Vagina (tissue), 2 donors: ENCODE data around the gene ETS2. TPM values are rescaled to one million over a fixed set of nuclear protein-coding genes. Genes with fewer than 3 reads are reported as not detected.
A peak's percentile ranks its signal among the peaks of the same experiment; 100 is the strongest.

Source experiments
- DNase-seq, 2 donors: peaks; one replicate each; pipeline ENCODE4 v3.0.0-alpha.2; 2017; ENCODE audit errors: extremely low spot score in 2 of 2
- H3K27ac ChIP-seq: fragments of 200-600 bp; sonication (generic); one replicate; pipeline ENCODE4 v1.5.1; 2019
- H3K27me3 ChIP-seq: fragments of 200-600 bp; sonication (generic); one replicate; pipeline ENCODE4 v1.5.1; 2019
- H3K36me3 ChIP-seq, 2 donors: fragments of 200-600 bp; sonication (generic); one replicate each; pipeline ENCODE4 v1.5.1; 2017 to 2019
- H3K4me1 ChIP-seq: fragments of 200-600 bp; sonication (generic); one replicate; pipeline ENCODE4 v1.5.1; 2019
- H3K4me3 ChIP-seq, 2 donors: fragments of 200-600 bp; sonication (generic); 1 replicate in 1 of 2; 2 replicates in 1 of 2; pipeline ENCODE4 v1.5.1; 2016 to 2019
- H3K9me3 ChIP-seq: fragments of 200-600 bp; sonication (generic); one replicate; pipeline ENCODE4 v1.5.1; 2019
- POLR2A ChIP-seq, 2 donors: fragments of 450-650 bp; IDR thresholded peaks; one replicate each; pipeline ENCODE4 v1.6.1; 2017; ENCODE audit warnings: antibody characterized with exemption in 2 of 2, mild to moderate bottlenecking in 2 of 2, moderate library complexity in 2 of 2
- POLR2AphosphoS5 ChIP-seq, 2 donors: sonication (generic); formaldehyde crosslinking; IDR thresholded peaks; one replicate each; pipeline ENCODE4 v1.9.0; 2017; ENCODE audit warnings: antibody characterized with exemption in 2 of 2, mild to moderate bottlenecking in 2 of 2, low read depth in 1 of 2; ENCODE audit not compliant: insufficient read depth in 1 of 2
- intact Hi-C: fragments of 100-400 bp; cut with DNase I; formaldehyde crosslinking; loops from one replicate; pipeline ENCODE4 v1.15.1; 2023
- total RNA-seq: library from RNA; depleted of rRNA; stranded (reverse); fragments of >200 nt; gene quantifications from one replicate; pipeline ENCODE4 v1.2.3, GENCODE V29; 2016
- TF ChIP-seq, protein P1 (sequence below), 3 experiments: fragments of 450-650 bp in 2 of 3; fragments of 200-600 bp in 1 of 3; sonication (generic) in 1 of 3; IDR thresholded peaks; one replicate each; pipeline ENCODE4 v1.5.1; 2017 to 2019; ENCODE audit warnings: antibody characterized with exemption in 3 of 3, mild to moderate bottlenecking in 2 of 3, moderate library complexity in 2 of 3

ETS2 gene
- total RNA-seq, 1 donor from 2014 or later: 134 TPM

DNA sequence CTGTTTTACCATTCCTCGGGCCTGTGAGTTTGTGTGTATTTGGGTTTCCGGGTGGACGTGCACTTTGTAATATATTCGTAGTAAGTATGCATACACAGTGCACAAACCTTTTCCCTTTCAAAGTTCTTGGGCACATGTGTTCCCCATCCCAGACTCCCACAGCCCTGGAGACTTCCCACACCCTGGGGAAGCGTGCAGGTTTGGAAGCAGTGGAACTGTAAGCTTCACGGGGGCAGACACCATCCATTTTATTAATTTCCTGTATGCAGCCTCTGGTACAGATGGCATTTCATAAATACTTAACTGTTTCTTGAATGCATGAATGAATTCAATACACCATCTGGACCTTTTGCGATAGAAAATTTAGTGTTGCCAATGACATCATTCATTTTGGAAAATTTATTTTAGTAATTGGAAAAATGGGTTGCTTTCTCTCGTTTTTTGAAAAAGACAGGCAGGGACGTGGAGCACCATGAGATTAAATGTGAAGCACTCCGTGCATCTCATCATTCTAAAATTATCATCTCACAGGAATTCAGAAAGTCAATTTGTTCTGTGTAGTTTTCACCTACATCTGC lies 10.8 kb downstream of the ETS2 start:
- Histone ChIP-seq H3K27ac (no peak overlapping the region), H3K4me3 (no peak overlapping the region), H3K4me1 (peaks cover 39% of the 10 kb centered on the region), H3K9me3 (no peaks in the 10 kb centered on the region), H3K27me3 (no peaks in the 10 kb centered on the region), H3K36me3 (peaks cover 3 to 93% of the 10 kb centered on the region in 2 donors)
- TF ChIP-seq, protein P1, sequence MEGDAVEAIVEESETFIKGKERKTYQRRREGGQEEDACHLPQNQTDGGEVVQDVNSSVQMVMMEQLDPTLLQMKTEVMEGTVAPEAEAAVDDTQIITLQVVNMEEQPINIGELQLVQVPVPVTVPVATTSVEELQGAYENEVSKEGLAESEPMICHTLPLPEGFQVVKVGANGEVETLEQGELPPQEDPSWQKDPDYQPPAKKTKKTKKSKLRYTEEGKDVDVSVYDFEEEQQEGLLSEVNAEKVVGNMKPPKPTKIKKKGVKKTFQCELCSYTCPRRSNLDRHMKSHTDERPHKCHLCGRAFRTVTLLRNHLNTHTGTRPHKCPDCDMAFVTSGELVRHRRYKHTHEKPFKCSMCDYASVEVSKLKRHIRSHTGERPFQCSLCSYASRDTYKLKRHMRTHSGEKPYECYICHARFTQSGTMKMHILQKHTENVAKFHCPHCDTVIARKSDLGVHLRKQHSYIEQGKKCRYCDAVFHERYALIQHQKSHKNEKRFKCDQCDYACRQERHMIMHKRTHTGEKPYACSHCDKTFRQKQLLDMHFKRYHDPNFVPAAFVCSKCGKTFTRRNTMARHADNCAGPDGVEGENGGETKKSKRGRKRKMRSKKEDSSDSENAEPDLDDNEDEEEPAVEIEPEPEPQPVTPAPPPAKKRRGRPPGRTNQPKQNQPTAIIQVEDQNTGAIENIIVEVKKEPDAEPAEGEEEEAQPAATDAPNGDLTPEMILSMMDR (IDR thresholded peaks at IDR 0.05): no peak
- no peak for TF ChIP-seq POLR2AphosphoS5 (IDR thresholded peaks at IDR 0.05; ENCODE audit: insufficient read depth in 1 of 2, low read depth in 1 of 2)
- TF ChIP-seq POLR2A (IDR thresholded peaks at IDR 0.05): no peak
- intact Hi-C loops: no loop called here
- no peak for DNase-seq

DNA sequence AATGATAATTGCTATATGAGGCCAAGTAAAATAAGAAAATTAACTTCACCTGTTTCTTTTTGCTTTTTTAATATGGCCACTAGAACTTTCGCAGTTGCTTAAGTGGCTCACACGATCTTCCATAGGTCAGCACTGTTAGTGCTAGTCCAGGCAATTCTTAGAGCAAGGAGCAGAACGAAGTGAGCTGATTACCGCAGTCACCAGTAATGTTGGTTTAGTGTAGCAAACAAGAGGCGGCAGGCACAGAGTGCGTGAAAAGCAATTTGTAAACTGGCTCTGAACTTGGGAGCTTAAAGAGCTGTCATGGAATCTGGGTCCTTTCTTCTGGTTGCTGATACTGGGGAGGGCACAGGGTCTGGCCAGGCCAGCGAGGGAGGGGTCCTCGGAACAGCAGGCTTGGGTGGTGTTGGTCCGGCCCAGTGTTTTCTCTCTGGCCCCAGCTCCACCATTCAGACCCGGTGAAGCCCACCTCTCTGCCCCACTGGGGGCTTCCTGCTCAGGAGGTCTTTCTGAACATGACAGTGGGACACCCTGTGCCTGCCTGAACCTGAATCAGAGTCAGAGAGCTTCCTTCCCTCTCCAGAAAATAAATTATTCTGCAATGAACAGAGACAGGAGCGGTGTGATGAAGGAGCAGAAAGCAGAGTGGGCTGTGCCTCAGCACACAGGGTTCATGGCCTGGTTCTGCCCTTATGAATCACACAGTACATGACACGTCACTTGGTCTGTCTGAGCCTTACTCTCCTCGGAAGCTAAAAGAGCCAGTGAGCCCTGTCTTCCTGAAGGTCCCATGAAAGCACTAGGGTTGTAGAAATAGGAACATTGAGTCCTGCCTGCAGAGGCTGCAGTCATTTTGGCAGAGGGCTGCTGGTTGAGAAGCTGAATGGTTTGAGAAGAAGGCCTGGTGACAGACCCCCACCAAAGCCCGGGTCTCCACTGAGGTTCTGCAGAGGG lies 11.9 kb downstream of the ETS2 start:
- Histone ChIP-seq H3K27me3 (no peaks in the 10 kb centered on the region), H3K36me3 (peaks cover 3 to 97% of the 10 kb centered on the region in 2 donors), H3K4me1 (peaks cover 44% of the 10 kb centered on the region), H3K4me3 (no peak overlapping the region), H3K9me3 (no peaks in the 10 kb centered on the region), H3K27ac (peak overlapping the region; percentile 70)
- TF ChIP-seq, protein P1 (IDR thresholded peaks at IDR 0.05): no peak
- TF ChIP-seq POLR2A (IDR thresholded peaks at IDR 0.05) (no peak), POLR2AphosphoS5 (IDR thresholded peaks at IDR 0.05; ENCODE audit: insufficient read depth in 1 of 2, low read depth in 1 of 2) (peak in 1 of 2 donors; percentile 39)
- no peak for DNase-seq
- intact Hi-C loops: no loop called here

DNA sequence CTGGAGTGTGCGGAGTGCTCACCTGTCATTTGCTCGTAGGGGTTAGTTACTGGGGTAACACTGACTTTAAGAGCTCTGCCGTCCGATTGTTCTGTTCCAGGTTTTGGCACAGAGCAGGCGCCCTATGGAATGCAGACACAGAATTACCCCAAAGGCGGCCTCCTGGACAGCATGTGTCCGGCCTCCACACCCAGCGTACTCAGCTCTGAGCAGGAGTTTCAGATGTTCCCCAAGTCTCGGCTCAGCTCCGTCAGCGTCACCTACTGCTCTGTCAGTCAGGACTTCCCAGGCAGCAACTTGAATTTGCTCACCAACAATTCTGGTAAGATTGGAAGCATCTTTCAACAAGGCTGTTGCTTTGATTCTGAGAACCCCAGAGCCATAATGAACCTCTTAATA lies 12.6 kb downstream of the ETS2 start:
- intact Hi-C loops: no loop called here
- Histone ChIP-seq H3K9me3 (no peaks in the 10 kb centered on the region), H3K36me3 (peaks cover 3 to 97% of the 10 kb centered on the region in 2 donors), H3K27ac (peak overlapping the region; percentile 70), H3K4me3 (no peak overlapping the region), H3K4me1 (peaks cover 51% of the 10 kb centered on the region), H3K27me3 (no peaks in the 10 kb centered on the region)
- TF ChIP-seq, protein P1 (IDR thresholded peaks at IDR 0.05): no peak
- TF ChIP-seq POLR2A (IDR thresholded peaks at IDR 0.05): no peak
- TF ChIP-seq POLR2AphosphoS5 (IDR thresholded peaks at IDR 0.05; ENCODE audit: insufficient read depth in 1 of 2, low read depth in 1 of 2): no peak
- DNase-seq: no peak

DNA sequence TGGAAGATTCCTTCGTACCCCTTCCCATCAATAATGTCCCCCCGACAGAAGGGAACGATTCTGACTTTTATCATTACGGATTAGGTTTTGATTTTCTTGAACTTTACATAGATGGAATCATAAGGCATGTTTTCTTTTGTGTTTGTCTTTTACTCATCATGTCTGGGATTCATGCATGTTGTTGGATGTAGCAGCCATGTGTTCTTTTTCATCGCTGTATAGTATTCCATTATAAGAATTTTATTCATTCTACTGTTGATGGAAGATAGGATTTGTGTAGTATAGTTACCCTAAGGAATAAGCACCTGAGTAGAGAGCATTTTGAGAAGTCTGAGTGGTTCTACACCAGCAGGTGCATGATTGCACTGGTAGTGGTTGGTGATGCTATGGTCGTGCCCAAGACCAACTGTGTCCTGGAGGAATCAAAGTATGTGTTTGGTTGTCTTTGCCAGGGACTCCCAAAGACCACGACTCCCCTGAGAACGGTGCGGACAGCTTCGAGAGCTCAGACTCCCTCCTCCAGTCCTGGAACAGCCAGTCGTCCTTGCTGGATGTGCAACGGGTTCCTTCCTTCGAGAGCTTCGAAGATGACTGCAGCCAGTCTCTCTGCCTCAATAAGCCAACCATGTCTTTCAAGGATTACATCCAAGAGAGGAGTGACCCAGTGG lies 13.5 kb downstream of the ETS2 start:
- H3K36me3 ChIP-seq: peaks cover 3 to 95% of the 10 kb centered on the region in 2 donors
- H3K4me1 ChIP-seq: peaks cover 59% of the 10 kb centered on the region
- no peak for DNase-seq
- H3K27ac ChIP-seq: peak overlapping the region; percentile 74
- TF ChIP-seq, protein P1 (IDR thresholded peaks at IDR 0.05): no peak
- TF ChIP-seq POLR2AphosphoS5 (IDR thresholded peaks at IDR 0.05; ENCODE audit: insufficient read depth in 1 of 2, low read depth in 1 of 2) (no peak), POLR2A (IDR thresholded peaks at IDR 0.05) (no peak)
- no peaks in the 10 kb centered on the region for H3K9me3 ChIP-seq
- H3K27me3 ChIP-seq: no peaks in the 10 kb centered on the region
- intact Hi-C loops: no loop called here
- H3K4me3 ChIP-seq: no peak overlapping the region
